ENCODE results near the gene SLC9A9. TPM values are rescaled to one million over a fixed set of nuclear protein-coding genes. Genes with fewer than 3 reads are reported as not detected.

SLC9A9 gene
- total RNA-seq, 4 donors from 2014 or later, result 15.1 to 41.1 (median 20.7) TPM

GRCh38 chr3:143334231-143334630 is 514.0 kb downstream of the SLC9A9 start:
- TF ChIP-seq CTCF (IDR thresholded peaks at IDR 0.05; ENCODE audit: low read depth), result no peak

GRCh38 chr3:143333367-143333766 is 514.9 kb downstream of the SLC9A9 start:
- TF ChIP-seq CTCF (IDR thresholded peaks at IDR 0.05; ENCODE audit: low read depth), result no peak

GRCh38 chr3:143332026-143332425 is 516.2 kb downstream of the SLC9A9 start:
- TF ChIP-seq CTCF (IDR thresholded peaks at IDR 0.05; ENCODE audit: low read depth), result no peak

- TF ChIP-seq CTCF (IDR thresholded peaks at IDR 0.05; ENCODE audit: low read depth), result no peak
These were observed 516.9 kb downstream of the SLC9A9 start for GRCh38 chr3:143331350-143331749.

GRCh38 chr3:143330296-143330868 is 517.9 kb downstream of the SLC9A9 start:
- TF ChIP-seq CTCF (IDR thresholded peaks at IDR 0.05; ENCODE audit: low read depth), result no peak

- no peak for TF ChIP-seq CTCF (IDR thresholded peaks at IDR 0.05; ENCODE audit: low read depth)
These were observed 518.6 kb downstream of the SLC9A9 start for GRCh38 chr3:143329567-143330211.

GRCh38 chr3:143328451-143328850 is 519.8 kb downstream of the SLC9A9 start:
- no peak for TF ChIP-seq CTCF (IDR thresholded peaks at IDR 0.05; ENCODE audit: low read depth)
